Measurements from ENCODE around the gene ZIC5.

Gene ZIC5

DNA sequence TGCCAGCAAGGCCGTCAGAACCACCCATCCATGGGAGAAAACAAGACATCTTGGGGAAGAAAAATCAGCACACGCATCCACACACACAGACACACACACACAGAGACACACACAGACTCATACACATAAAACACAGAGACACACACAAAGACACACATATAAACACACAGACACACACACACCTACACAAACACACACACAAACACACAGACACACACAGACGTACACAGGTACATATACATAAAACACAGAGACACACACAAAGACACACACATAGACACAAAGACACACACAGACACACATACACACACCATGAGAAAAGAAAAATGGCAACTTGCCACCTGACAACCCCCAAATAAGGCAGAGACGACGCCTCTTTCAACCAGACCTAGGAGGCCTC is 40.6 kb downstream of the ZIC5 start:
- no peak for DNase-seq

- DNase-seq, result no peak
Observed at GRCh38 chr13:99929866-99930265, 41.7 kb downstream of the ZIC5 start.

DNA sequence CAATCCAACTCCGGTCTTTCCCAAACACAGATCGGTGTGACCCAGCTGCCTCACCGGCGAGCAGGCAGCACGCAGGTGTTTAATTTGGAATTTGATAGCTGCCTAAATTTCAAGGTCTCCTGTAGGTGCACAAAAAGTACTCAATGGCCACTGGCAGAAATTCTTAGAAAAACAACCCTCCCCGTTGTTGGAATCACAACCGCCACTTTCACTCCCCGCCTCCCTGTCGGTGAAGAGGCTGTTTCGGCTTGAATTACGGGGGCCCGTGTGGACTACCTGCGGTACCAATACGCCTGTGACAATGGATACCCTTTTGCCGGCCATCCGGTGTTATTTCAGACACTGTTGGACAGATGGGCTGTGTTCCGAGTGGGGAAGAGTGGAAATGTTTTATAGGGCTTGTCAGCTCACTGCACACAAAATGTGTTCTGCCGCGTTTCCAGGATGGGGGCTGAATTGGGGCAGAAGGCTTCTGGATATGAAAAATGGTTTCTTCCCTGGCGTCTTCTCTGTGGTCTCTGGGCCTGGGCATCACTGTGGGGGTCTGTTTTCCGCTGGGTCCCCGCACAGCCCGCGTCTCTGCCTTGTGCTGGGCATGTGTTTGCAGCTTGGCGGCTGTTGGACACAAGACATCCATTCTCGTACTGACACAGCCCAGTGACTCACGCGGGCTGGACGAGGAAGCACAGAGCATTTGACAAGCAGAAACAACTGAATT is 45.4 kb downstream of the ZIC5 start:
- DNase-seq, result peak; percentile 26

- no peak for DNase-seq
Observed at GRCh38 chr13:99923877-99924582, 47.5 kb downstream of the ZIC5 start.

GRCh38 chr13:99922631-99923404 is 48.7 kb downstream of the ZIC5 start:
- no peak for DNase-seq

GRCh38 chr13:99919132-99919531 is 52.4 kb downstream of the ZIC5 start:
- no peak for DNase-seq

DNA sequence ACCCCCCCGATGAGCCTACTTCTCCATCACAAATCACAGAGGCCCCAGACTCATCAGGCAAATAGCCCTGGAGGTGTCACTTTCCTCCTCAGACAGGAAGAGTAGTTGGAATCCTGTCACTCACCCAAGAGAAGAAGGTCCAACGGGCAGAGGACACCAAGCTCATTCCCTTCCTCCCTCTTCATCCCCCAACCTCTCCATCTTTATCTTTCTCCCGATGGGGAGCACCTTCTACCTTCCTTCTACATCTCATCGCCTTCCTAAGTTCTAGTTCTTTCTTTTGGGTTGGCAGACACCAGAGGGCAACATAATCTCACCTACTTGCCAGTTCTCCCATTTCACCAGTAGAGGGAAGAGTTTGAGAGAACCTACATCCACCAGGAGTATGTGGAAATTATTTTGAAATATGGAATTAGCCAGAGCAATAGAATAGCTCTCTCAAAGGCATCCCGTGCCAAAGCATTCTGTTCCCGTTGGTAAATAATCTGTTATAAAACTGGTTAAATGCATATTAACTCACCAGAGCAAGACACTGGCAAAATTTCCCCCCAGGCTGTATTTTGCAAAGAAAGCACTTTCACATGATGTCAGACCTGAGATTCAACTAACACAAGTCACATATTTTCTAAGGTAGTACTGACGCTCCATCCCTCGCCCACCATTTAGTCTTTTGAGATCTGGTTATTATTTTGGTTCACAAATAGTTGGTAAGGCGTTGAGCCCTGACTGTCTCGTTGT is 55.0 kb downstream of the ZIC5 start:
- DNase-seq, result peak; percentile 56

- DNase-seq, result no peak
Observed at GRCh38 chr13:99913167-99913566, 58.4 kb downstream of the ZIC5 start.

Data from fibroblast of skin of abdomen (primary cell).